SK-N-SH (cell line): Measurements from ENCODE around the gene PLEKHF1.

Experiments used
- EP300 ChIP-seq, 2 experiments: IDR thresholded peaks; 2 replicates each; pipeline versions ENCODE4 v1.4.0 to v1.6.1; 2012; ENCODE audit warnings: borderline replicate concordance in 1 of 2, low read depth in 1 of 2, low read length in 1 of 2
- EZH2phosphoT487 ChIP-seq: fragments of 200-600 bp; sonication (generic); IDR thresholded peaks from 2 replicates; pipeline ENCODE4 v1.6.1; 2017; ENCODE audit warnings: low read depth, mixed run types, mild to moderate bottlenecking, antibody characterized with exemption, moderate library complexity, borderline replicate concordance
- FOXM1 ChIP-seq: IDR thresholded peaks from 2 replicates; pipeline ENCODE4 v1.4.0; 2012; ENCODE audit warnings: low read depth, mild to moderate bottlenecking
- TCF12 ChIP-seq: IDR thresholded peaks from 2 replicates; pipeline ENCODE4 v1.4.0; 2012
- TF ChIP-seq, protein P1 (sequence below): fragments of 200-600 bp; sonication (generic); IDR thresholded peaks from 2 replicates; pipeline ENCODE4 v1.6.1; 2017; ENCODE audit warnings: antibody characterized with exemption, mild to moderate bottlenecking, moderate library complexity

- no peak for TF ChIP-seq FOXM1
- TF ChIP-seq, protein P1, sequence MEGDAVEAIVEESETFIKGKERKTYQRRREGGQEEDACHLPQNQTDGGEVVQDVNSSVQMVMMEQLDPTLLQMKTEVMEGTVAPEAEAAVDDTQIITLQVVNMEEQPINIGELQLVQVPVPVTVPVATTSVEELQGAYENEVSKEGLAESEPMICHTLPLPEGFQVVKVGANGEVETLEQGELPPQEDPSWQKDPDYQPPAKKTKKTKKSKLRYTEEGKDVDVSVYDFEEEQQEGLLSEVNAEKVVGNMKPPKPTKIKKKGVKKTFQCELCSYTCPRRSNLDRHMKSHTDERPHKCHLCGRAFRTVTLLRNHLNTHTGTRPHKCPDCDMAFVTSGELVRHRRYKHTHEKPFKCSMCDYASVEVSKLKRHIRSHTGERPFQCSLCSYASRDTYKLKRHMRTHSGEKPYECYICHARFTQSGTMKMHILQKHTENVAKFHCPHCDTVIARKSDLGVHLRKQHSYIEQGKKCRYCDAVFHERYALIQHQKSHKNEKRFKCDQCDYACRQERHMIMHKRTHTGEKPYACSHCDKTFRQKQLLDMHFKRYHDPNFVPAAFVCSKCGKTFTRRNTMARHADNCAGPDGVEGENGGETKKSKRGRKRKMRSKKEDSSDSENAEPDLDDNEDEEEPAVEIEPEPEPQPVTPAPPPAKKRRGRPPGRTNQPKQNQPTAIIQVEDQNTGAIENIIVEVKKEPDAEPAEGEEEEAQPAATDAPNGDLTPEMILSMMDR: no peak
- no peak for TF ChIP-seq EZH2phosphoT487
- TF ChIP-seq EP300 (IDR thresholded peaks at IDR 0.05; ENCODE audit: borderline replicate concordance in 1 of 2, low read depth in 1 of 2, low read length in 1 of 2): no peak
- no peak for TF ChIP-seq TCF12
These were observed 46.4 kb upstream of the PLEKHF1 start for GRCh38 chr19:29618871-29619270.
